Amygdala (tissue), 56 donors: ENCODE data around the gene LOXL3.
"Not testable (repeated sequence)": the region's sequence is repeated elsewhere in the genome, so short reads cannot be mapped to it uniquely, and the experiment has no call there.

Experiments
- DNase-seq, 56 donors: peaks; one replicate each; lab custom pipeline; 2025; lab: John Stamatoyannopoulos, UW

Gene LOXL3

DNA sequence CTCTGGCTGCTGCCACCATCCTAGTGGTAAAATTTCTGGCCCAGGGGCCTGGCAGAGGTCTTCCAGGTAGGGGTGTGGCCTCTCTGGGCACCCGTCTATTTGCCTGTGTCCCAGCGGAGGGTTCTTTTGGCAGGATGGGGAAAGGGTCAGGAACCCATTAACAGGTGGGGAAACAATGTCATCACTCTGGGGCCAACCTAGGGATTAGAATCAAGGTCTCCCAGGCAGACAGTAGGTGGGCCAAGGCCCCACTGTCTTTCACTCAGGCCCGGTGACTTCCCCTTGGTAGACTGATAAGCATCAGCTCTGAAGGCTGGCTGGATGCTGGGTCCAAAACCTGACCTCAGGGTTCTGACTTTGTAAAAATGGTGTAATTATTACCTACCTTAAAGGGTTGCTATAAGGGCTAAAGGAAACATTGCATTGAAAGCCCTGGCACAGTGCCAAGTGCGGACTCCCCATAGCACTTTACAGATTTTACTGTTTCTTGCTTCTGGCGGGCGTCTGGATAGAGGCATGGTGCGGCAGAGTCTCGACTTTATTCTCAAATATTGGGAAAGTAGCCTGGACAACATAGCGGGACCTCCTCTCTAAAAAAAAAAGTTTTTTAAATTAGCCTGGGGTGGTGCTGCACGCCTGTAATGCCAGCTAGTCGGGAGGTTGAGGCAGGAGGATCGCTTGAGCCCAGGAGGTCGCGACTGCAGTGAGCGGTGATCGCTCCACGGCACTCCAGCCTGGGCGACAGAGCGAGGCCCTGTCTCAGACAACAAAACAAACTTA is 56.6 kb downstream of the LOXL3 start:
- no peak for DNase-seq

DNA sequence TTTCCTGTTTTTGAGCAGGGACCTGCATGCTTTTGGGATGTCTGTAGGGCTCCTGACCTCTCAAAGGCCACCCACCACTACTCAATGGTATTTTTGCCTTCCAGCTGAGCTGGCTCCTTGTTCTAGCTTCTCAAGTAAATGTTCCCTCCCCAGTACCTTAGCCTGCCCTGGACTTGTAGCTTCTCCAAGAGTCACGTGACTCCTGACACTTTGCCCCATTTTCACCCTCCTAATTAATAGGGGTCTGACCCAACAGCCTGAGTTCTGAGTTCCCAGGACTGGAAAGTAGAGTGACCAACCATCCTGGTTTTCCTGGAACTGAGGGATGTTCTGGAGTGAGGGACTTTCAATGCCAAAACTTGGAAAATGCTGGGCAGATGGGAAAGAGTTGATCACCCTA is 58.3 kb downstream of the LOXL3 start:
- DNase-seq: no peak

DNA sequence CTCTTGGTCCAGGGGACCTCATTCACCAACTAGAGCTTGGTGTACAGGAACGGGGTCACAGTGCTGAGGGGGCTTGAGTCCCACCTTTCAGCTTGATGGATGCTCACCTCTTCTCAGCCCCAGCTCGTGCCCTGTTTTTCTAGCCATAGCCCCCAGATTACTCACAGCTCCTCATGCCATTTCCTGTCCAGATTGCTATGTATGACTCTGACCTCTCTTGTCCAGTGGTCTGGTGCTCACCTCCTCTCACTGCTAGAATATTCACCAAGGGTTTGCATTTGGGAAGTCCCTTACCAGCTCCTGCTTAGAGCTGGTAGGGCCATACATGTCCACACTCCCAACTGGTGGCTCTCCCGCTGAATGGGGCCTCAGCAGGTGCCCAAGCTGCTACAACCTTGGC is 60.2 kb downstream of the LOXL3 start:
- DNase-seq: no peak

DNA sequence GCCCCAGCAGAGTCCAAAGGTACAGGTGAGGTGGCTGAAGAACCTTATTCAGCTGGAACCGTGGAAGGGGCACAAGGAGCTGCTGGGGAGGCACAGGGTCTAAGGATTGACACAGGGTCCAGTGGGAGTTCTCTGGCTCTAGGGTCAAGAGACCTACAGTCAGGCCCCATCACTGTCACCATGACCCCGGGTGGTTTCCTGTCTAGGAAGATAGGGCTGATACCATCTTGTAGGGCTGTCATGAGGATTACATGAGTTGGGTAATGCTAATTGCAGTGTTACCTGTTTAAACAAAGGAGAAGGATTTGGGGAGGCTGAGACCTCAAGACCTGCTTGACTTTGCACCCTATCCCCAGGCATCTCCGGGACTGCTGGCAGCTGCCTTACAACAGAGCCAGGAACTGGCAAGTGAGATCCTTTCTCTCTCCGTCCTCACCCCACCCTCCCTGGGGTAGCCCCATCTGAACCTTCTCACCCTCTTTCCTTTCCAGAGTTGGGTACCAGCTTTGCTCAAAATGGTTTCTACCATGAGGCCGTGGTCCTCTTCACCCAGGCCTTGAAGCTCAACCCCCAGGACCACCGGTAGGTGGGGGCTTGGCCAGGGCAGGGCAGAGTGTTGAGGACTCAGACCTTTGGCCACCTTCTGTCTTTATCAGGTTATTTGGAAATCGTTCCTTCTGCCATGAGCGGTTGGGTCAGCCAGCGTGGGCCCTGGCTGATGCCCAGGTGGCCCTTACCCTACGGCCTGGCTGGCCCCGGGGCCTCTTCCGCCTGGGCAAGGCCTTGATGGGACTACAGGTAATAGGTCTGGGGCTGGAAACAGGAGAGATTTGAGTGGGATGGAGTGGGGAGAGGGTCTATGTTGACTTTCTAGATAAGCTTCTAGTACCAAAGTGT is 61.8 kb downstream of the LOXL3 start:
- no peak for DNase-seq

DNA sequence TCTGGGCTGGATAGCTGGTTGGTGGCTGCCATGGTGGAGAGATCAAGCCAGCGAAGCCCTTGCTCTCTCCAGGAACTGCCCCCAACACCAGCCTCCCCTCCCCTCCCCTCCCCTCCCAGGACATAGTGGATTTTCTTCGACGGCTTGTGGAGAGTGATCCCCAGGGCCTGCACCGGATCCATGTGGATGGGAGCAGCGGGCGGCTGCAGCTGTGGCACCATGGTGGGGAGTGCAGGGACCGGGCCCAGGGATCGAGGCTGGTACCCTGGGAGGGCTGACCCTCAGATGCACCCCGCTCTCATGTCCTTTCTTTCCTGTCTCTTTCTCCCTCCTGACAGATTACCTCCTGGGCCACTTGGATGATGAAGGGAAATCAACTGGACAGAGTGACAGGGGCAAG is 63.8 kb downstream of the LOXL3 start:
- DNase-seq: no peak

DNA sequence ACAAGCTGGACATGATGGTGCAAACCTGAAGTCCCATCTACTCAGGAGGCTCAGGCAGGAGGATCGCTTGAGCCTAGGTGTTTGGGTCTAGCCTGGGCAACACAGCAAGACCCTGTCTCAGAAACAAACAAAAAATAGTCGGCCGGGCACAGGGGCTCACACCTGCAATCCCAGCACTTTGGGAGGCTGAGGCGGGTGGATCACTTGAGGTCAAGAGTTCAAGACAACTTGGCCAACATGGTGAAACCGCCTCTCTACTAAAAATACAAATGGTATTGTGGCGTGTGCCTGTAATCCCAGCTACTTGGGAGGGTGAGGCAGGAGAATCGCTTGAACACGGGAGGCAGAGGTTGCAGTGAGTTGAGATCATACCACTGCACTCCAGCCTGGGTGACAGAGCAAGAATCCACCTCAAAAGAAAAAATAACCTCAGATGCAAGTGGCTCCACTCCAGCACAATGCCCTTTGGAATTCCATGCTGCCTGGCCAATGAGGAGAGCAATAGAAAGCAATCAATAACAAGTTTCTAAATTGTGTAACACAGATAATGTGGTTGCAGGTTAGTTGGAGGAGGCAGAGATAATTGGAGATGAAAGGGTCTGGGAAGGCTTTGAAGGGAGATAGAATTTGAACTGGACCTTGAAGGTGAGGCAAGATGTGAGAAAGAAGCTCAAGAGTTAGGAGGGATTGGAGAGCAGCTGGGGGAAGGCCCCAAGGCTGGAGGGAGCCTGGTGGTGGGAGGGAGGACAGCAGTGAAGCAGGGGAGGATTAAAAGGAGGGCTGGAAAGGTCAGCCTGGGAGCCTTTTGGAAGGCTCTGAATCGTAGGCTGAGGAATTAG is 64.9 kb downstream of the LOXL3 start:
- DNase-seq: no peak

DNA sequence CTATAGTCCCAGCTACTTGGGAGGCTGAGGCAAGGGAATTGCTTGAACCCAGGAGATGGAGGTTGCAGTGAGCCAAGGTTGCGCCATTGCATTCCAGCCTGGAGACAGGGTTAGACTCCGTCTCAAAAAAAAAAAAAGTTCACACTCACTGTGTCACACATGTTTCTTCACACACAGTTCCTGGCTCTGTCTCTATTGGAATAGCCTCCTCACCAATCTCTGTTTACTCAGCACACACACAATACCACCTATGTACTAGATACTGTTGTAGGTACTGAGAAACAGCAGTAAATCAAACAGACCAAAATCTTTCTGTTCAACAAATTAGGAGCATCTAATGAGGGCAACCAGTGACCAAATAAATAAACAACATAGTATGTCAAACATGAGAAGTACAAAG is 67.6 kb downstream of the LOXL3 start:
- no peak for DNase-seq

DNA sequence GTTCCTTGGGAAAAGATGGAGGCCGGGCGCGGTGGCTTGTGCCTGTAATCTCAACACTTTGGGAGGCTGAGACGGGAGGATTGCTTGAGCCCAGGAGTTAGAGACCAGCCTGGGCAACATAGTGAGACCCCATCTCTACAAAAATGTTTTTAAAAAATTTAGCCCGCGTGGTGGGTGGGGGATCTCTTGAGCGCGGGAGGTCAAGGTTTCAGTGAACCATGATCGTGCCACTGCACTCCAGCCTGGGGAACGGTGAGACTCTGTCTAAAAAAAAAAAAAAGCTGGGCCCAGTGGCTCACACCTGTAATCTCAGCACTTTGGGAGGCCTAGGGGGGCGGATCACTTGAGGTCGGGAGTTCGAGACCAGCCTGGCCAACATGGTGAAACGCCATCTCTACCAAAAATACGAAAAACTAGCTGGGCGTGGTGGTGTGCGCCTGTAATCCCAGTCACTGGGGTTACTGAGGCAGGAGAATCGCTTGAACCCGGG is 70.0 kb downstream of the LOXL3 start:
- DNase-seq: not testable (repeated sequence)

DNA sequence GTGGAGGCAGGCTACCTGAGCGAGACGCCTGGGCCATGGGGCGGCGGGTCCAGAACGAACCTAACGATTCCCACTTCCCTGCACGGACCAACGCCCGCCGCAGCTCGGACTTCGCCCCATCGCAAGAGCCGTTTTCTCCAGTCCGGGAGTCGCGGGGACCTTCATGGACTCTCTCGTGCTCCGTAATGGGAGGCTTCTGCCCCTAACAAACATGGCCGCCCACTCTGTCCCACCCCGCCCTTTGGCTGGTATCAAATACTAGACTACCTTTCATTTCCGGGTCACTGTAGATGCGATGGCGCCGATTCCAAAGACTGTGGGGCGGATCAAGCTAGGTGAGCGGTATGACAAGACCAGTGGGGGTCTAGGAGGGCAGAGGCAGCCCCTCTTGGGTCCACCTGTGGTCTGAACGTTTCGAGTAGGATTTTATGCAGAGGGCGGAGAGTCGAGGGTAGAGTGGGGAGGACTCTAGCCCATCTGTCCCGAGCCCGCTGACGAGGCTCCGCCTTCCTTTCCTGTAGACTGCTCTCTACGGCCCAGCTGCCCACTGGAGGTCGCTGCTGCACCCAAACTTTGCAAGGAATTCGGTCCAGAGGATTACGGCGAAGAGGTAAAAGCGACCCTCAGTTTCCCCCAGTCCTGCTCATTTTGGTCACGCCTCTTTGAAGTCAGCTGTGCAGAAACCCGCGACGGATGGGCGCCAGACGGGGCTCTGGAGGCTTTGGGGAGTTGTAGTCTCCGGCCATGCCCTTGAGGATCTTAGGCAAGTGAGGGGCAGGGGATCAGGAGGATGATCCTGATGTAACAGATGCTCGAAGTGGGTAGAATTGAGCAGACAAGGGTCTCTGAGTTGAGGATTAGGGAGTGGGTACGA is 70.7 kb downstream of the LOXL3 start, which contains the start of the genes CCDC142 and TTC31:
Gene CCDC142 (minus strand): TSS at position 198 of the 874 bp plus-strand sequence. CDS start 161 bp downstream, at position 37.
Gene TTC31 (plus strand): TSS at position 281 of the 874 bp plus-strand sequence. CDS start 15 bp downstream, at position 296.
- DNase-seq: peak; percentile 55 to 99 (median 94)
